ENCODE data around the gene PLA2G4D. TPM values are rescaled to one million over a fixed set of nuclear protein-coding genes. Genes with fewer than 3 reads are reported as not detected.

The PLA2G4D gene
- total RNA-seq, 1 experiment from 2014 or later, result 0.24 TPM

- TF ChIP-seq ZNF219 (CRISPR knock-in tag; IDR thresholded peaks at IDR 0.05; ENCODE audit: borderline replicate concordance), result no peak
- TF ChIP-seq TEAD1 (CRISPR knock-in tag; IDR thresholded peaks at IDR 0.05), result no peak
- TF ChIP-seq ETV6 (CRISPR knock-in tag; IDR thresholded peaks at IDR 0.05), result no peak
- TF ChIP-seq, protein P1, sequence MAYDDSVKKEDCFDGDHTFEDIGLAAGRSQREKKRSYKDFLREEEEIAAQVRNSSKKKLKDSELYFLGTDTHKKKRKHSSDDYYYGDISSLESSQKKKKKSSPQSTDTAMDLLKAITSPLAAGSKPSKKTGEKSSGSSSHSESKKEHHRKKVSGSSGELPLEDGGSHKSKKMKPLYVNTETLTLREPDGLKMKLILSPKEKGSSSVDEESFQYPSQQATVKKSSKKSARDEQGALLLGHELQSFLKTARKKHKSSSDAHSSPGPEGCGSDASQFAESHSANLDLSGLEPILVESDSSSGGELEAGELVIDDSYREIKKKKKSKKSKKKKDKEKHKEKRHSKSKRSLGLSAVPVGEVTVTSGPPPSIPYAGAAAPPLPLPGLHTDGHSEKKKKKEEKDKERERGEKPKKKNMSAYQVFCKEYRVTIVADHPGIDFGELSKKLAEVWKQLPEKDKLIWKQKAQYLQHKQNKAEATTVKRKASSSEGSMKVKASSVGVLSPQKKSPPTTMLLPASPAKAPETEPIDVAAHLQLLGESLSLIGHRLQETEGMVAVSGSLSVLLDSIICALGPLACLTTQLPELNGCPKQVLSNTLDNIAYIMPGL (CRISPR knock-in tag; IDR thresholded peaks at IDR 0.05), result no peak
- TF ChIP-seq ZBTB21 (CRISPR knock-in tag; IDR thresholded peaks at IDR 0.05; ENCODE audit: borderline replicate concordance), result no peak
- TF ChIP-seq, protein P2, sequence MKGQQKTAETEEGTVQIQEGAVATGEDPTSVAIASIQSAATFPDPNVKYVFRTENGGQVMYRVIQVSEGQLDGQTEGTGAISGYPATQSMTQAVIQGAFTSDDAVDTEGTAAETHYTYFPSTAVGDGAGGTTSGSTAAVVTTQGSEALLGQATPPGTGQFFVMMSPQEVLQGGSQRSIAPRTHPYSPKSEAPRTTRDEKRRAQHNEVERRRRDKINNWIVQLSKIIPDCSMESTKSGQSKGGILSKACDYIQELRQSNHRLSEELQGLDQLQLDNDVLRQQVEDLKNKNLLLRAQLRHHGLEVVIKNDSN (CRISPR knock-in tag; IDR thresholded peaks at IDR 0.05), result no peak
- TF ChIP-seq GTF2I (CRISPR knock-in tag; conservative IDR thresholded peaks at IDR 0.05), result no peak
- no peak for TF ChIP-seq NFYB (CRISPR knock-in tag; conservative IDR thresholded peaks at IDR 0.05; ENCODE audit: low read depth)
- no peak for TF ChIP-seq NR3C1 (CRISPR knock-in tag; conservative IDR thresholded peaks at IDR 0.05; ENCODE audit: low read depth)
These were observed 42.2 kb upstream of the PLA2G4D start (continued) for GRCh38 chr15:42136513-42136912.

DNA sequence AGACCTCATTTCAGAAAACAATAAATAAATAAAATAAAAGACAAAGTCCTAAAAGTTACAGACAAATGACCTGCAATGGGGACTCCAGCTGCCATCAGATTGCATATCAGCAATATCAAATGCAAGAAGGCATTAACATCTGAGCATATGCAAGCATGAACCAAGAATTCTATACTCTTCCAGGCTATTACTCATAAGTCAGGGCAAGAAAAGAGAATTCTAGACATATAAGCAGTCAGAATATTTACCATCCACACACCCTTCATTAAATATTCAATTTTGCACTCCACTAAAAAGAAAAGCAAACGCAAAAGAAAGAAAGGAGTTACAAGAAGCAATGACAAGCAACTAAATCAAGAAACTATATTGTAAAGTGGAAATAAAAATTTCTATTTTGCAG is 41.0 kb upstream of the PLA2G4D start:
- ATAC-seq (no peak), DNase-seq (ENCODE audit: low spot score) (no peak)
- POLR2A ChIA-PET, result no interaction called here
- Mint-ChIP-seq H3K36me3 (no peaks in the 10 kb centered on the region; the same call in 1 of the 2 replicates), H3K27ac (no peak overlapping the region), H3K4me1 (peaks cover 3% of the 10 kb centered on the region), H3K27me3 (ENCODE audit: low read depth) (no peaks in the 10 kb centered on the region; the same call in 1 of the 2 replicates), H3K4me3 (no peak overlapping the region), H3K9me3 (peaks cover 15% of the 10 kb centered on the region)
- CTCF ChIA-PET, result interaction anchor here (0.9 to 7.3 kb wide), 8 partner anchors 10 to 250 kb away, joined by 3 to 106 read pairs (median 12); no protein-coding TSS in a partner anchor
- TF ChIP-seq ZBTB21 (CRISPR knock-in tag; IDR thresholded peaks at IDR 0.05; ENCODE audit: borderline replicate concordance) (no peak), FOXJ3 (CRISPR knock-in tag; IDR thresholded peaks at IDR 0.05; ENCODE audit: borderline replicate concordance) (no peak), ZNF281 (CRISPR knock-in tag; IDR thresholded peaks at IDR 0.05) (no peak), HMGA2 (CRISPR knock-in tag; IDR thresholded peaks at IDR 0.05) (no peak), NFATC4 (CRISPR knock-in tag; IDR thresholded peaks at IDR 0.05) (no peak), SMAD3 (CRISPR knock-in tag; IDR thresholded peaks at IDR 0.05; ENCODE audit: borderline replicate concordance) (no peak), ZNF532 (CRISPR knock-in tag; IDR thresholded peaks at IDR 0.05; ENCODE audit: borderline replicate concordance) (no peak), RORB (CRISPR knock-in tag; IDR thresholded peaks at IDR 0.05) (no peak)
- TF ChIP-seq, protein P3, sequence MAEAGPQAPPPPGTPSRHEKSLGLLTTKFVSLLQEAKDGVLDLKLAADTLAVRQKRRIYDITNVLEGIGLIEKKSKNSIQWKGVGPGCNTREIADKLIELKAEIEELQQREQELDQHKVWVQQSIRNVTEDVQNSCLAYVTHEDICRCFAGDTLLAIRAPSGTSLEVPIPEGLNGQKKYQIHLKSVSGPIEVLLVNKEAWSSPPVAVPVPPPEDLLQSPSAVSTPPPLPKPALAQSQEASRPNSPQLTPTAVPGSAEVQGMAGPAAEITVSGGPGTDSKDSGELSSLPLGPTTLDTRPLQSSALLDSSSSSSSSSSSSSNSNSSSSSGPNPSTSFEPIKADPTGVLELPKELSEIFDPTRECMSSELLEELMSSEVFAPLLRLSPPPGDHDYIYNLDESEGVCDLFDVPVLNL (CRISPR knock-in tag; IDR thresholded peaks at IDR 0.05; ENCODE audit: borderline replicate concordance, low read depth), result no peak
- TF ChIP-seq, protein P4, sequence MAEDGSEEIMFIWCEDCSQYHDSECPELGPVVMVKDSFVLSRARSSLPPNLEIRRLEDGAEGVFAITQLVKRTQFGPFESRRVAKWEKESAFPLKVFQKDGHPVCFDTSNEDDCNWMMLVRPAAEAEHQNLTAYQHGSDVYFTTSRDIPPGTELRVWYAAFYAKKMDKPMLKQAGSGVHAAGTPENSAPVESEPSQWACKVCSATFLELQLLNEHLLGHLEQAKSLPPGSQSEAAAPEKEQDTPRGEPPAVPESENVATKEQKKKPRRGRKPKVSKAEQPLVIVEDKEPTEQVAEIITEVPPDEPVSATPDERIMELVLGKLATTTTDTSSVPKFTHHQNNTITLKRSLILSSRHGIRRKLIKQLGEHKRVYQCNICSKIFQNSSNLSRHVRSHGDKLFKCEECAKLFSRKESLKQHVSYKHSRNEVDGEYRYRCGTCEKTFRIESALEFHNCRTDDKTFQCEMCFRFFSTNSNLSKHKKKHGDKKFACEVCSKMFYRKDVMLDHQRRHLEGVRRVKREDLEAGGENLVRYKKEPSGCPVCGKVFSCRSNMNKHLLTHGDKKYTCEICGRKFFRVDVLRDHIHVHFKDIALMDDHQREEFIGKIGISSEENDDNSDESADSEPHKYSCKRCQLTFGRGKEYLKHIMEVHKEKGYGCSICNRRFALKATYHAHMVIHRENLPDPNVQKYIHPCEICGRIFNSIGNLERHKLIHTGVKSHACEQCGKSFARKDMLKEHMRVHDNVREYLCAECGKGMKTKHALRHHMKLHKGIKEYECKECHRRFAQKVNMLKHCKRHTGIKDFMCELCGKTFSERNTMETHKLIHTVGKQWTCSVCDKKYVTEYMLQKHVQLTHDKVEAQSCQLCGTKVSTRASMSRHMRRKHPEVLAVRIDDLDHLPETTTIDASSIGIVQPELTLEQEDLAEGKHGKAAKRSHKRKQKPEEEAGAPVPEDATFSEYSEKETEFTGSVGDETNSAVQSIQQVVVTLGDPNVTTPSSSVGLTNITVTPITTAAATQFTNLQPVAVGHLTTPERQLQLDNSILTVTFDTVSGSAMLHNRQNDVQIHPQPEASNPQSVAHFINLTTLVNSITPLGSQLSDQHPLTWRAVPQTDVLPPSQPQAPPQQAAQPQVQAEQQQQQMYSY (CRISPR knock-in tag; IDR thresholded peaks at IDR 0.05), result no peak
- TF ChIP-seq, protein P2 (CRISPR knock-in tag; IDR thresholded peaks at IDR 0.05), result no peak
